GM23248 (cell line): ENCODE results near the gene ZNF385A. TPM values are rescaled to one million over a fixed set of nuclear protein-coding genes. Genes with fewer than 3 reads are reported as not detected.

ENCODE experiments used
- DNase-seq: peaks from one replicate; pipeline ENCODE4 v3.0.0-alpha.2; 2015
- H2AFZ ChIP-seq: fragments of 200-600 bp; sonication (generic); 2 replicates; pipeline ENCODE4 v1.6.1; 2016; ENCODE audit warnings: antibody characterized with exemption
- H3F3A ChIP-seq: fragments of 200-600 bp; sonication (generic); 2 replicates; pipeline ENCODE4 v1.6.1; 2016; ENCODE audit warnings: mild to moderate bottlenecking, antibody characterized with exemption, mixed run types; ENCODE audit not compliant: insufficient read depth
- H3K27ac ChIP-seq: fragments of 200-600 bp; sonication (generic); 2 replicates; pipeline ENCODE4 v1.5.1; 2016; ENCODE audit warnings: mild to moderate bottlenecking
- H3K27me3 ChIP-seq: fragments of 200-600 bp; sonication (generic); replicated peaks from 2 replicates; pipeline ENCODE4 v1.6.1; 2016; ENCODE audit warnings: mild to moderate bottlenecking; ENCODE audit not compliant: insufficient read depth
- H3K36me3 ChIP-seq: fragments of 200-600 bp; sonication (generic); 2 replicates; pipeline ENCODE4 v1.6.1; 2016; ENCODE audit warnings: low read depth, mild to moderate bottlenecking
- H3K4me1 ChIP-seq: fragments of 200-600 bp; sonication (generic); 2 replicates; pipeline ENCODE4 v1.6.1; 2016; ENCODE audit warnings: mild to moderate bottlenecking; ENCODE audit not compliant: insufficient read depth
- H3K4me2 ChIP-seq: fragments of 200-600 bp; sonication (generic); one replicate; pipeline ENCODE4 v1.6.1; 2016; ENCODE audit warnings: mild to moderate bottlenecking; ENCODE audit not compliant: unreplicated experiment
- H3K4me3 ChIP-seq: fragments of 200-600 bp; sonication (generic); 2 replicates; pipeline ENCODE4 v1.5.1; 2016; ENCODE audit warnings: mild to moderate bottlenecking
- H3K79me2 ChIP-seq: fragments of 200-600 bp; sonication (generic); 2 replicates; pipeline ENCODE4 v1.6.1; 2016; ENCODE audit warnings: mild to moderate bottlenecking; ENCODE audit not compliant: insufficient read depth
- H3K9ac ChIP-seq: fragments of 200-600 bp; sonication (generic); 2 replicates; pipeline ENCODE4 v1.6.1; 2016; ENCODE audit warnings: mild to moderate bottlenecking
- H3K9me2 ChIP-seq: fragments of 200-600 bp; sonication (generic); 2 replicates; pipeline ENCODE4 v1.6.1; 2016; ENCODE audit warnings: mixed run types, mild to moderate bottlenecking, moderate library complexity; ENCODE audit not compliant: insufficient read depth
- H3K9me3 ChIP-seq: fragments of 200-600 bp; sonication (generic); one replicate; pipeline ENCODE4 v1.6.1; 2017; ENCODE audit warnings: low read depth
- H4K20me1 ChIP-seq: fragments of 200-600 bp; sonication (generic); 2 replicates; pipeline ENCODE4 v1.6.0; 2016; ENCODE audit not compliant: insufficient read depth
- EZH2 ChIP-seq: fragments of 200-600 bp; sonication (generic); IDR thresholded peaks from 2 replicates; pipeline ENCODE4 v1.6.1; 2018; ENCODE audit warnings: antibody characterized with exemption, mild to moderate bottlenecking; ENCODE audit not compliant: insufficient read depth, poor library complexity, severe bottlenecking
- EZH2phosphoT487 ChIP-seq: fragments of 200-600 bp; sonication (generic); IDR thresholded peaks from 2 replicates; pipeline ENCODE4 v1.6.1; 2018; ENCODE audit warnings: antibody characterized with exemption, moderate library complexity, mild to moderate bottlenecking, low read depth; ENCODE audit not compliant: insufficient read depth
- WGBS, 2 experiments: methylation state at CpG; one replicate each; pipeline ENCODE4 v1.1.6; 2015 to 2017; ENCODE audit warnings: low lambda C conversion rate in 2 of 2, low coverage in 1 of 2; ENCODE audit errors: missing lambda C conversion rate in 2 of 2; 5-methylcytosine and 5-hydroxymethylcytosine counted together
- in situ Hi-C: fragments of 300-500 bp; cut with MboI; formaldehyde crosslinking; loops from 2 replicates; pipeline ENCODE4 v1.15.0; 2020
- polyA plus RNA-seq: library from polyadenylated mRNA; unstranded; fragments of >200 nt; fragmentation: Nextera tagmentation; extraction: Ambion mirVana; gene quantifications from 2 replicates; pipeline ENCODE4 v1.2.1, GENCODE V29; 2016
- total RNA-seq: library from RNA; depleted of rRNA; stranded (reverse); fragments of >200 nt; shearing (Covaris generic); gene quantifications from 2 replicates; pipeline ENCODE4 v1.2.3, GENCODE V29; 2014

The ZNF385A gene
- total and polyA plus RNA-seq, 2 experiments from 2014 or later = 1.8 to 3.1 TPM

- Histone ChIP-seq H3K9me3 (no peaks in the 10 kb centered on the region), H3K9me2 (no peaks in the 10 kb centered on the region), H4K20me1 (no peaks in the 10 kb centered on the region), H3K79me2 (no peaks in the 10 kb centered on the region), H3K27ac (peak overlapping the region; percentile 82), H3K4me2 (peak overlapping the region; percentile 34), H3K9ac (peak overlapping the region; percentile 62), H3K4me3 (no peak overlapping the region), H2AFZ (no peak overlapping the region), H3K36me3 (peaks cover 14% of the 10 kb centered on the region; the same call in 1 of the 2 replicates), H3K4me1 (peaks cover 26% of the 10 kb centered on the region), H3K27me3 (no peaks in the 10 kb centered on the region), H3F3A (peaks cover 41% of the 10 kb centered on the region; the same call in 1 of the 2 replicates)
- in situ Hi-C loops = no loop called here
- TF ChIP-seq EZH2 = no peak
- TF ChIP-seq EZH2phosphoT487 = no peak
- DNase-seq = peak; percentile 74
- 25% methylated on average over 1 of the region's 1 CpG; no CpG with 5 or more reads in 1 of the 2 experiments for WGBS, 2 experiments
These were observed 31.4 kb downstream of the ZNF385A start for GRCh38 chr12:54352891-54353874.

- DNase-seq = peak; percentile 80
- Histone ChIP-seq H3F3A (peaks cover 48% of the 10 kb centered on the region; the same call in 1 of the 2 replicates), H3K9me2 (no peaks in the 10 kb centered on the region), H3K4me1 (peaks cover 22% of the 10 kb centered on the region), H3K9me3 (no peaks in the 10 kb centered on the region), H3K36me3 (peaks cover 25% of the 10 kb centered on the region; the same call in 1 of the 2 replicates), H2AFZ (0 out of 2 replicates have a peak overlapping the region, but pooled peaks have one; percentile 0), H3K4me2 (peak overlapping the region; percentile 34), H3K27ac (peak overlapping the region; percentile 82), H3K4me3 (0 out of 2 replicates have a peak overlapping the region, but pooled peaks have one; percentile 14), H4K20me1 (no peaks in the 10 kb centered on the region), H3K27me3 (no peaks in the 10 kb centered on the region), H3K79me2 (no peaks in the 10 kb centered on the region), H3K9ac (peak overlapping the region; percentile 62)
- 10 to 11% methylated on average over 21 of the region's 21 CpGs for WGBS, 2 experiments
- in situ Hi-C loops = no loop called here
- TF ChIP-seq EZH2phosphoT487 (no peak), EZH2 (no peak)
These were observed 32.5 kb downstream of the ZNF385A start for GRCh38 chr12:54352022-54352531.

- TF ChIP-seq EZH2 (no peak), EZH2phosphoT487 (no peak)
- in situ Hi-C loops = no loop called here
These were observed 33.2 kb downstream of the ZNF385A start for GRCh38 chr12:54351341-54351740.

GRCh38 chr12:54350743-54351142 is 33.8 kb downstream of the ZNF385A start:
- no peak overlapping the region for H3K4me3 ChIP-seq
- peaks cover 48% of the 10 kb centered on the region; the same call in 1 of the 2 replicates for H3F3A ChIP-seq
- H3K9me3 ChIP-seq = no peaks in the 10 kb centered on the region
- in situ Hi-C loops = no loop called here
- peaks cover 22% of the 10 kb centered on the region for H3K4me1 ChIP-seq
- peaks cover 32% of the 10 kb centered on the region; the same call in 1 of the 2 replicates for H3K36me3 ChIP-seq
- no peak overlapping the region for H3K9ac ChIP-seq
- H4K20me1 ChIP-seq = no peaks in the 10 kb centered on the region
- no peaks in the 10 kb centered on the region for H3K9me2 ChIP-seq
- 79% methylated on average over 3 of the region's 3 CpGs for WGBS, 2 experiments
- no peaks in the 10 kb centered on the region for H3K79me2 ChIP-seq
- H3K27ac ChIP-seq = no peak overlapping the region
- H2AFZ ChIP-seq = no peak overlapping the region
- H3K4me2 ChIP-seq = no peak overlapping the region
- TF ChIP-seq EZH2 = no peak
- no peak for TF ChIP-seq EZH2phosphoT487
- H3K27me3 ChIP-seq = no peaks in the 10 kb centered on the region
- DNase-seq = no peak

More at GRCh38 chr12:54351341-54351740, 33.2 kb downstream of the ZNF385A start:
- H3K27ac ChIP-seq = no peak overlapping the region
- H3K36me3 ChIP-seq = peaks cover 32% of the 10 kb centered on the region; the same call in 1 of the 2 replicates
- no peak for DNase-seq
- no peaks in the 10 kb centered on the region for H3K79me2 ChIP-seq
- H3K9me3 ChIP-seq = no peaks in the 10 kb centered on the region
- H3K9ac ChIP-seq = no peak overlapping the region
- H2AFZ ChIP-seq = no peak overlapping the region
- peaks cover 48% of the 10 kb centered on the region; the same call in 1 of the 2 replicates for H3F3A ChIP-seq
- H3K4me1 ChIP-seq = peaks cover 22% of the 10 kb centered on the region
- no peak overlapping the region for H3K4me3 ChIP-seq
- no peaks in the 10 kb centered on the region for H3K27me3 ChIP-seq
- WGBS, 2 experiments = 48 to 59% methylated on average over 4 of the region's 4 CpGs
- no peaks in the 10 kb centered on the region for H4K20me1 ChIP-seq
- H3K9me2 ChIP-seq = no peaks in the 10 kb centered on the region
- H3K4me2 ChIP-seq = no peak overlapping the region
